ENCODE results near the gene MFSD6L.

Gene MFSD6L

GRCh38 chr17:8832711-8833352, 33.7 kb upstream of the MFSD6L start:
- TF ChIP-seq ZNF274 (IDR thresholded peaks at IDR 0.05; ENCODE audit: low read depth, low read length) = no peak
- no peak overlapping the region for H3K4me3 ChIP-seq (ENCODE audit: low read length)

- no peak for TF ChIP-seq ZNF274 (IDR thresholded peaks at IDR 0.05; ENCODE audit: low read depth, low read length)
- no peak overlapping the region for H3K4me3 ChIP-seq (ENCODE audit: low read length)
Observed at GRCh38 chr17:8831234-8831849, 32.2 kb upstream of the MFSD6L start.

GRCh38 chr17:8830141-8830540, 31.0 kb upstream of the MFSD6L start:
- no peak overlapping the region for H3K4me3 ChIP-seq (ENCODE audit: low read length)
- no peak for TF ChIP-seq ZNF274 (IDR thresholded peaks at IDR 0.05; ENCODE audit: low read depth, low read length)

- H3K4me3 ChIP-seq (ENCODE audit: low read length) = no peak overlapping the region
- no peak for TF ChIP-seq ZNF274 (IDR thresholded peaks at IDR 0.05; ENCODE audit: low read depth, low read length)
Observed at GRCh38 chr17:8829036-8829941, 30.1 kb upstream of the MFSD6L start.

DNA sequence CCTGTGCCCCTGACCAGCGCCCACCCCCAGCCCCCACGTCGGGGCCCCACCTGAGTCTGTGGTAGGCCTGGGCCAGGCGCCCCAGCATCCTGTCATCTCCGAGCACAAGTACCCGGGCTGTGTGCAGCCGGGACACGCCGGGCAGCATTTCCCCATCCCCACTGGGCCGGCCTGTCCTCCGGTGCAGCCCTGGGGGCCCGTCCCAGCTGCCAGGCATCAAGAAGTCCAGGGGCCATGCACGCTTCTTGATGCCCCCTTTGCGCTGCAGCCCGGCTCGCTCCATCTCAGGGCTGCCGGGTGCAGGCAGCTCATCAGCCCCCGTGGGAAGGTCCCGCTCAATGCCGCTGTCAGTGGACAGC, 29.3 kb upstream of the MFSD6L start:
- TF ChIP-seq ZNF274 (IDR thresholded peaks at IDR 0.05; ENCODE audit: low read depth, low read length) = no peak
- no peak overlapping the region for H3K4me3 ChIP-seq (ENCODE audit: low read length)

GRCh38 chr17:8826808-8827435, 27.8 kb upstream of the MFSD6L start:
- no peak for TF ChIP-seq ZNF274 (IDR thresholded peaks at IDR 0.05; ENCODE audit: low read depth, low read length)
- no peak overlapping the region for H3K4me3 ChIP-seq (ENCODE audit: low read length)

DNA sequence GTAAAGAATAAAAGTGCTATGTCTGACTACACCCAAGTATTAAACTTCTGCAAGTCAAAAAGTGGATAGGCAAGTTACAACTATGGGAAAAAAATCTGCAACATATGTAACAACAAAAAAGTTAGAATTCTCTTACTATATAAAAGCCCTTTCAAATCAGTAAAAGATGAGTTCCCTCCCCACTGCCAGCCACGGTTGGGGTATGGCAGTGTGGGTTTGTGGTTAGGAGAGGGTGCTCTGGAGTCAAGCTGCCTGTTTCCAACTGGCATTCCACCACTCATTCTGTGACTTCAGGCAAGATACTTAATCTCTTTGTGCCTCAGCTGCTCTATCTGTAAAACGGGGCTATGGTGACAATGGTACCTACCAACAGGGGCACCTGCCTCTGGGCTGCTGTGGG, 26.6 kb upstream of the MFSD6L start:
- TF ChIP-seq ZNF274 (IDR thresholded peaks at IDR 0.05; ENCODE audit: low read depth, low read length) = no peak
- no peak overlapping the region for H3K4me3 ChIP-seq (ENCODE audit: low read length)

- no peak for TF ChIP-seq ZNF274 (IDR thresholded peaks at IDR 0.05; ENCODE audit: low read depth, low read length)
- no peak overlapping the region for H3K4me3 ChIP-seq (ENCODE audit: low read length)
Observed at GRCh38 chr17:8823279-8823678, 24.1 kb upstream of the MFSD6L start.

GRCh38 chr17:8822401-8823035, 23.4 kb upstream of the MFSD6L start:
- no peak for TF ChIP-seq ZNF274 (IDR thresholded peaks at IDR 0.05; ENCODE audit: low read depth, low read length)
- no peak overlapping the region for H3K4me3 ChIP-seq (ENCODE audit: low read length)

DNA sequence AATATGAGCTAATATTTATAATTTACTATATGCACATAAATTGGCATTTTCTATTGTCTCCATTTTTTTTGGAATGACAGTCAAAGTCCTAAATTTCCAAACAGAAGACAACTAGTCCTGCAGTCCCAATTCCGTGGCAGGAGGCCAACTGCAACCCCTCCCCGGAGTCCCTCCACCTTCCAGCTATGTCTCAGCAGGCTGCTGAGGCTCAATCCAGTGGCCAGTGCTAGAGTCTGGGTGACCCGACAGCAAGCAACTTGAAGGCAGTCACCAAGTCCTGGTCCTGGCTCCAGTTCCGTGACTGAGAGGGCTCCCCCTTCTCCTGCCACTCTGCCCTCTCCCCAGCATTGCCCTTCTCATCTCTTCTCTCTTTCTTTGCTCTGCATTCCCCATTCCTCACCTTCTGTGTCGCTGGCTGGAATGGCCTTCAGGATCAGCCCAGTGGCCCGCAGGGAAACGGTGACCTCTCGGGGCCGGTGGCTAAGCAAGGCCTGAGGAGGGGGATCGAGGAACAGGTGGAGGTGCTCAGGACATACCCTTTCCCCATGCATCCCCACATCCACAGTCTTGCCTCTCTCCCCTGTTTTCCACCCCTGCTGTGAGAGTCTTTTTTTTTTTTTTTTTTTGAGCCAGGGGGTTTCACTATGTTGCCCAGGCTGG, 22.4 kb upstream of the MFSD6L start:
- H3K4me3 ChIP-seq (ENCODE audit: low read length) = no peak overlapping the region
- no peak for TF ChIP-seq ZNF274 (IDR thresholded peaks at IDR 0.05; ENCODE audit: low read depth, low read length)

DNA sequence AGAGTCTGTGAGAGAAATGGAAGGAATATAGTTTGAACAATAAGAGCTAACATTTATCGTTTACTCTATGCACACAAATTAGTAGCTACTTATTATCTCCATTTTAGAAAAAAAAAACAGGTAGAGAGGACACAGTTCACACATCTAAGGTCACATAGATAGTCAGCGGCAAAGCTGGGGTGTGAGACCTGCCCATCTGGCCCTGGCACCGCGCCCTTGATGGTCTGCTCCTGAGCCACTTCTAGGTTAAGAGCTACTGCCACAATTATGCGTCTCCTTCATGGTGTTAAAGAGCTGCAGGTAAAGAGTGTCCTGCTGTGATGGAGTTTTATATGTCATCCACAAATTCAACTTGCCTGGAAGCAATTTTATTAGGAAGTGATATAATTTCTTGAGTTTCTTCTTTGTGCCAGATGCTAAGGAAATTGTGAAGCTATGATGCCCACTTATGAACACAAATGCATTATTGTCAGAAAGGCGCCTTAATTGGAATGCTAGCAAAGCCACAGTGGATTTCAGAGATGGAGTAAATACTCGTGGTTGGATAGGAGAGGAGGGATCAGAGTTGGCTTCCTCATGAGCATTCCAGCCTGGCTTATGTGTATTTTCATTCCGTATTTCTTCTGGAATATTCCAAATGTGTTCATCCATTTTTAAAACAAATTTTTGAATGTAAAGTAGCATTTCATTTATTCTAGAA, 21.3 kb upstream of the MFSD6L start:
- H3K4me3 ChIP-seq (ENCODE audit: low read length) = no peak overlapping the region
- no peak for TF ChIP-seq ZNF274 (IDR thresholded peaks at IDR 0.05; ENCODE audit: low read depth, low read length)

DNA sequence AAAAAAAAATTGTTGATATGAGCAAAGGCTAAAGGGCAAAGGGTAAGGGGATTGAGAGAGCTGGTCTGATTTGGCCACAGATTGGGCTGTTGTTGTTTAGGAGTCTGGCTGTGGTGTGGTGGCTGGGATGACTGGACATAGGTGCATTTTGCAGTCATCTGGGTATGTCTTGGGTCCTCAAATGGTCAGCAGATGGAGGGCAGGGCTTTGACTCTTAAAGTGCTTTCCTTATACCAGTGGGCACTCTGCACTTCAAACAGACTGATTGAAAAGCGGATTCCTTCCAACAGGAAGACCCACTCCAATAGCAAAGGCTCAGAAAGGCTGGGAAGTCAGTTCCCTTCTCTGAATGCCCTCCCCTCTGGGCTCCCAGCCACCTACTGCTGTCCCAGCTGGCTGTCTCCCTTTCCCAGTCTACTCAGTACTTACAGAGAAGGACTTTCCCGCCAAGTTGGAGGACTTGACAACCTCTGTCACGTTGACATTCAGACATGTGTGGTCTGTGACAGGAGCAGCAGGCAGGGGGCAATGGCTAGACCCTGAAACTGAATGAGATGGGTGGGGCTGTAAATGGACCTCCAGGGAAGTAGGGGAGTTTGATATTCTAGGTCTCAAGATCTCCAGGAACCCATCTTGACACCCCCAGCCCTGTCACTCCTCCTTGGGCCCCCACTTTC, 19.6 kb upstream of the MFSD6L start:
- H3K4me3 ChIP-seq (ENCODE audit: low read length) = no peak overlapping the region
- no peak for TF ChIP-seq ZNF274 (IDR thresholded peaks at IDR 0.05; ENCODE audit: low read depth, low read length)
